DND-41 (cell line): ENCODE data around the gene F8.

Source experiments
- ATAC-seq: fragments of 200-7000 bp; cut with Tn5 transposase; 3 replicates; pipeline ENCODE4 v1.9.1; 2021; ENCODE audit warnings: low read depth; ENCODE audit not compliant: insufficient read depth
- DNase-seq: peaks from one replicate; pipeline ENCODE4 v3.0.0-alpha.2; 2020
- H2AFZ ChIP-seq: 2 replicates; pipeline ENCODE4 v1.6.0; 2012; ENCODE audit warnings: low read depth, low read length
- H3K27ac ChIP-seq: 2 replicates; pipeline ENCODE4 v1.5.1; 2012; ENCODE audit warnings: low read length, inconsistent platforms
- H3K27me3 ChIP-seq: fragments of 200-600 bp; sonication (generic); 2 replicates; pipeline ENCODE4 v1.6.0; 2012; ENCODE audit warnings: low read length, mild to moderate bottlenecking, inconsistent platforms; ENCODE audit not compliant: insufficient read depth, poor library complexity
- H3K36me3 ChIP-seq: 2 replicates; pipeline ENCODE4 v1.5.1; 2012; ENCODE audit warnings: low read length, inconsistent platforms; ENCODE audit not compliant: insufficient read depth
- H3K4me1 ChIP-seq: 2 replicates; pipeline ENCODE4 v1.5.1; 2012; ENCODE audit warnings: mild to moderate bottlenecking, low read length; ENCODE audit not compliant: insufficient read depth
- H3K4me2 ChIP-seq: 2 replicates; pipeline ENCODE4 v1.6.0; 2012; ENCODE audit warnings: mild to moderate bottlenecking, moderate library complexity, low read length, inconsistent platforms; ENCODE audit not compliant: insufficient read depth
- H3K4me3 ChIP-seq, 2 experiments: fragments of 200-600 bp in 1 of 2; shearing (Covaris generic) in 1 of 2; 2 replicates each; pipeline ENCODE4 v1.5.1; 2012 to 2016; ENCODE audit warnings: inconsistent platforms in 2 of 2, low read length in 2 of 2, mild to moderate bottlenecking in 2 of 2, low read depth in 1 of 2, moderate library complexity in 1 of 2
- H3K79me2 ChIP-seq: 2 replicates; pipeline ENCODE4 v1.6.0; 2012; ENCODE audit warnings: low read length, inconsistent platforms; ENCODE audit not compliant: insufficient read depth
- H3K9ac ChIP-seq: 2 replicates; pipeline ENCODE4 v1.6.0; 2012; ENCODE audit warnings: low read depth, mild to moderate bottlenecking, inconsistent platforms, low read length, moderate library complexity
- H3K9me3 ChIP-seq: 2 replicates; pipeline ENCODE4 v1.5.1; 2012; ENCODE audit warnings: low read length, moderate library complexity, mild to moderate bottlenecking, inconsistent platforms; ENCODE audit not compliant: insufficient read depth, severe bottlenecking
- H4K20me1 ChIP-seq: 2 replicates; pipeline ENCODE4 v1.6.0; 2012; ENCODE audit warnings: low read length; ENCODE audit not compliant: insufficient read depth
- EZH2 ChIP-seq: IDR thresholded peaks from 3 replicates; pipeline ENCODE4 v1.6.1; 2012; ENCODE audit warnings: borderline replicate concordance, low read depth, mild to moderate bottlenecking, moderate library complexity, low read length, inconsistent platforms; ENCODE audit not compliant: severe bottlenecking
- TF ChIP-seq, protein P1 (sequence below): IDR thresholded peaks from 2 replicates; pipeline ENCODE4 v1.5.1; 2012; ENCODE audit warnings: borderline replicate concordance, low read length, moderate library complexity, mild to moderate bottlenecking; ENCODE audit not compliant: poor library complexity, severe bottlenecking; ENCODE audit errors: extremely low read depth

The F8 gene

DNA sequence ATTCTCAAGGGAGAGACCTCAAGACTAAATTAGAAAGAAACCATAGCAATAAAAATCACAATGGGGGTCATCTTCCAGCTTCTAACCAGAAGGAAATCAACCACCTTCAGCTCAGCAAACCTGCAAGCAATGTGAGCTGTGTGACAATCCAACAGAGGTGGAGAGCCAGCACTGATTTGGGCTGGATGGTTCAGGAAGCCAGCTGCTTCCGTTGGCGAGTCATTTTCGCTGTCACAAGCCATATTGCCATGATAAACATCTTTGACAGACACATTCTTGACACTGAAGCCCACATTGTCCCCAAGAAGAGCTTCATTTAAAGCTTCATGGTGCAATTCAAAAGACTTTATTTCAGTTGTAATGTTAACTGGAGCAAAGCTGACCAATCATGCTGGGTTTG is 113.7 kb downstream of the F8 start:
- no peak for ATAC-seq

DNA sequence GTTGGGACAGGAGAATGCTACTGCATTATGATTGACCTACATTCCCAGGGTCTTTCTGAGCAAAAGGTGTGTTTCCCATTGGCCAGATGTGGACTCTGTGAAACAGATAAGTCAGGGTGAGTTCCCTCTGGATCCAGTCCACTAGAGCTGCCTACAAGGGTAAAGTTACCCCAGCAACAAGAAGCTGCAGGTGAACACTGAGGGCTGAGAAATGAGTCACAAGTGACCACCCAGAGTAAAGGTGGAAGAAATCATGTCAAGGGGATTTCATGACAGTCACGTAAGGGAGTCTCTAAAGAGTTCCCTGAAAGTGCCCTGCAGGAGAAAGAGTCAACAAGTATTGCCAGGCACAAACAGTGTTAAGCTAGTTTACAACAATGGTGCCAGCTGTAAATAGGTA is 120.1 kb downstream of the F8 start:
- Histone ChIP-seq H3K27ac (no peak overlapping the region), H3K79me2 (no peaks in the 10 kb centered on the region), H3K9ac (no peak overlapping the region), H3K9me3 (no peaks in the 10 kb centered on the region), H4K20me1 (no peaks in the 10 kb centered on the region), H3K27me3 (no peaks in the 10 kb centered on the region), H3K4me1 (no peaks in the 10 kb centered on the region), H3K36me3 (no peaks in the 10 kb centered on the region), H2AFZ (no peak overlapping the region), H3K4me2 (no peak overlapping the region), H3K4me3 (no peak overlapping the region)
- DNase-seq (no peak), ATAC-seq (no peak)
- TF ChIP-seq EZH2 = no peak
- TF ChIP-seq, protein P1, sequence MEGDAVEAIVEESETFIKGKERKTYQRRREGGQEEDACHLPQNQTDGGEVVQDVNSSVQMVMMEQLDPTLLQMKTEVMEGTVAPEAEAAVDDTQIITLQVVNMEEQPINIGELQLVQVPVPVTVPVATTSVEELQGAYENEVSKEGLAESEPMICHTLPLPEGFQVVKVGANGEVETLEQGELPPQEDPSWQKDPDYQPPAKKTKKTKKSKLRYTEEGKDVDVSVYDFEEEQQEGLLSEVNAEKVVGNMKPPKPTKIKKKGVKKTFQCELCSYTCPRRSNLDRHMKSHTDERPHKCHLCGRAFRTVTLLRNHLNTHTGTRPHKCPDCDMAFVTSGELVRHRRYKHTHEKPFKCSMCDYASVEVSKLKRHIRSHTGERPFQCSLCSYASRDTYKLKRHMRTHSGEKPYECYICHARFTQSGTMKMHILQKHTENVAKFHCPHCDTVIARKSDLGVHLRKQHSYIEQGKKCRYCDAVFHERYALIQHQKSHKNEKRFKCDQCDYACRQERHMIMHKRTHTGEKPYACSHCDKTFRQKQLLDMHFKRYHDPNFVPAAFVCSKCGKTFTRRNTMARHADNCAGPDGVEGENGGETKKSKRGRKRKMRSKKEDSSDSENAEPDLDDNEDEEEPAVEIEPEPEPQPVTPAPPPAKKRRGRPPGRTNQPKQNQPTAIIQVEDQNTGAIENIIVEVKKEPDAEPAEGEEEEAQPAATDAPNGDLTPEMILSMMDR = no peak

More for the DNA sequence above, 113.7 kb downstream of the F8 start:
- Histone ChIP-seq H3K4me1 (no peaks in the 10 kb centered on the region), H3K9ac (no peak overlapping the region), H3K79me2 (no peaks in the 10 kb centered on the region), H2AFZ (no peak overlapping the region), H3K4me2 (no peak overlapping the region), H3K4me3 (no peak overlapping the region), H4K20me1 (no peaks in the 10 kb centered on the region), H3K27ac (no peak overlapping the region), H3K27me3 (no peaks in the 10 kb centered on the region), H3K36me3 (no peaks in the 10 kb centered on the region), H3K9me3 (no peaks in the 10 kb centered on the region)
- DNase-seq = no peak
- TF ChIP-seq EZH2 = no peak
- TF ChIP-seq, protein P1 = no peak

- no peaks in the 10 kb centered on the region for H3K4me1 ChIP-seq
- no peak overlapping the region for H3K4me2 ChIP-seq
- ATAC-seq (no peak), DNase-seq (no peak)
- H3K9me3 ChIP-seq = no peaks in the 10 kb centered on the region
- H3K27me3 ChIP-seq = no peaks in the 10 kb centered on the region
- TF ChIP-seq EZH2 = no peak
- TF ChIP-seq, protein P1 = no peak
- no peaks in the 10 kb centered on the region for H3K79me2 ChIP-seq
- H2AFZ ChIP-seq = no peak overlapping the region
- no peak overlapping the region for H3K27ac ChIP-seq
- H3K36me3 ChIP-seq = no peaks in the 10 kb centered on the region
- no peak overlapping the region for H3K9ac ChIP-seq
- H3K4me3 ChIP-seq = no peak overlapping the region
- H4K20me1 ChIP-seq = no peaks in the 10 kb centered on the region
These were observed 122.2 kb downstream of the F8 start for GRCh38 chrX:154900323-154900722.

GRCh38 chrX:154892296-154892695 is 130.2 kb downstream of the F8 start:
- H4K20me1 ChIP-seq = peaks cover 3% of the 10 kb centered on the region; the same call in 1 of the 2 replicates
- TF ChIP-seq, protein P1 = no peak
- no peak for TF ChIP-seq EZH2
- H2AFZ ChIP-seq = no peak overlapping the region
- no peaks in the 10 kb centered on the region for H3K27me3 ChIP-seq
- H3K4me1 ChIP-seq = peaks cover 6% of the 10 kb centered on the region; the same call in 1 of the 2 replicates
- DNase-seq (no peak), ATAC-seq (no peak)
- no peak overlapping the region for H3K4me2 ChIP-seq
- H3K36me3 ChIP-seq = no peaks in the 10 kb centered on the region
- H3K9ac ChIP-seq = no peak overlapping the region
- H3K9me3 ChIP-seq = no peaks in the 10 kb centered on the region
- peaks cover 9% of the 10 kb centered on the region for H3K79me2 ChIP-seq
- H3K27ac ChIP-seq = no peak overlapping the region
- H3K4me3 ChIP-seq = no peak overlapping the region
